H1 (cell line): ENCODE data around the gene SAE1. TPM values are rescaled to one million over a fixed set of nuclear protein-coding genes. Genes with fewer than 3 reads are reported as not detected.

ENCODE experiments used
- CTCF ChIA-PET: fragments of 300-600 bp; sonication (Branson Sonifier 250); formaldehyde crosslinking; loops from one replicate; lab custom pipeline; 2021; ENCODE audit not compliant: partially characterized antibody; lab: Charles Lee
- POLR2A ChIA-PET: fragments of 300-600 bp; sonication (Branson Sonifier 250); formaldehyde crosslinking; loops from one replicate; lab custom pipeline; 2021; ENCODE audit warnings: inconsistent platforms; ENCODE audit not compliant: partially characterized antibody; lab: Charles Lee
- DNase-seq, 2 experiments: peaks; one replicate each; pipeline versions ENCODE4 v3.0.0 to v3.0.0-alpha.2; 2010 to 2022; ENCODE audit warnings: low spot score in 2 of 2, low read depth in 1 of 2, mixed read lengths in 1 of 2
- FAIRE-seq: peaks from 2 replicates; lab custom pipeline; 2011; peaks lifted over from hg19 to GRCh38; lab: Jason Lieb, UNC
- H2AFZ ChIP-seq: 2 replicates; pipeline ENCODE4 v1.8.1; 2012; ENCODE audit warnings: low read length, inconsistent platforms
- H2AK5ac ChIP-seq: 2 replicates; pipeline ENCODE4 v1.6.1; 2013; ENCODE audit warnings: low read depth, low read length
- H2BK120ac ChIP-seq: replicated peaks from 2 replicates; pipeline ENCODE3; 2013; ENCODE audit warnings: low read depth, low read length, inconsistent platforms
- H2BK12ac ChIP-seq: 2 replicates; pipeline ENCODE4 v1.6.1; 2013; ENCODE audit warnings: low read depth, low read length
- H2BK15ac ChIP-seq: 2 replicates; pipeline ENCODE4 v1.6.1; 2013; ENCODE audit warnings: low read length
- H2BK20ac ChIP-seq: 2 replicates; pipeline ENCODE4 v1.6.1; 2013; ENCODE audit warnings: low read length
- H2BK5ac ChIP-seq: 2 replicates; pipeline ENCODE4 v1.6.1; 2013; ENCODE audit warnings: low read depth, low read length
- H3K14ac ChIP-seq: 2 replicates; pipeline ENCODE4 v1.6.1; 2013; ENCODE audit warnings: inconsistent platforms; ENCODE audit not compliant: insufficient read length
- H3K18ac ChIP-seq: 2 replicates; pipeline ENCODE4 v1.6.1; 2013; ENCODE audit warnings: low read length; ENCODE audit errors: extremely low read depth
- H3K23ac ChIP-seq: 2 replicates; pipeline ENCODE4 v1.6.1; 2013; ENCODE audit warnings: inconsistent platforms; ENCODE audit not compliant: insufficient read length
- H3K23me2 ChIP-seq: 2 replicates; pipeline ENCODE4 v1.6.1; 2013; ENCODE audit warnings: low read depth, low read length
- H3K27ac ChIP-seq: 2 replicates; pipeline ENCODE4 v1.6.1; 2011; ENCODE audit warnings: low read depth, low read length, inconsistent platforms
- H3K27me3 ChIP-seq, 4 experiments: replicated peaks in 1 of 4; 1 replicate in 1 of 4; 2 replicates in 3 of 4; pipeline versions ENCODE4 v1.6.1 to v1.8.1; 2011 to 2013; ENCODE audit warnings: low read length in 3 of 4, mild to moderate bottlenecking in 3 of 4, inconsistent platforms in 2 of 4, mixed read lengths in 2 of 4, moderate library complexity in 1 of 4; ENCODE audit not compliant: control insufficient read depth in 3 of 4, insufficient read depth in 3 of 4; ENCODE audit errors: extremely low read depth in 1 of 4
- H3K36me3 ChIP-seq, 4 experiments: 2 replicates each; pipeline versions ENCODE4 v1.6.1 to v1.8.1; 2011 to 2013; ENCODE audit warnings: mild to moderate bottlenecking in 4 of 4, low read length in 3 of 4, moderate library complexity in 2 of 4, control low read depth in 1 of 4, inconsistent platforms in 1 of 4; ENCODE audit not compliant: insufficient read depth in 4 of 4, control insufficient read depth in 2 of 4
- H3K4ac ChIP-seq: replicated peaks from 2 replicates; pipeline ENCODE3; 2013; ENCODE audit warnings: low read length, low read depth, mixed read lengths, inconsistent platforms; ENCODE audit not compliant: insufficient read length
- H3K4me1 ChIP-seq, 4 experiments: replicated peaks in 1 of 4; 1 replicate in 1 of 4; 2 replicates in 3 of 4; pipeline versions ENCODE4 v1.6.1 to v1.8.1; 2011 to 2013; ENCODE audit warnings: low read length in 3 of 4, inconsistent platforms in 2 of 4, mixed read lengths in 1 of 4; ENCODE audit not compliant: insufficient read depth in 4 of 4, control insufficient read depth in 3 of 4
- H3K4me2 ChIP-seq, 2 experiments: 2 replicates each; pipeline versions ENCODE4 v1.6.1 to v1.8.1; 2011 to 2013; ENCODE audit warnings: low read depth in 2 of 2, low read length in 2 of 2, control low read depth in 1 of 2, inconsistent platforms in 1 of 2, mild to moderate bottlenecking in 1 of 2; ENCODE audit not compliant: insufficient read depth in 1 of 2
- H3K4me3 ChIP-seq, 4 experiments: fragments of 200-600, 300-600 bp in 1 of 4; sonication (generic), shearing (Covaris generic), sonication (Bioruptor Twin) in 1 of 4; 2 replicates each; pipeline versions ENCODE4 v1.5.1 to v1.8.1; 2011 to 2016; ENCODE audit warnings: low read length in 4 of 4, low read depth in 3 of 4, control low read depth in 2 of 4, inconsistent platforms in 2 of 4, mild to moderate bottlenecking in 2 of 4, mixed read lengths in 1 of 4, moderate library complexity in 1 of 4; ENCODE audit not compliant: insufficient read depth in 2 of 4; ENCODE audit errors: extremely low read depth in 1 of 4
- H3K56ac ChIP-seq: replicated peaks from 2 replicates; pipeline ENCODE3; 2013; ENCODE audit warnings: low read depth, mild to moderate bottlenecking, mixed read lengths, low read length, inconsistent platforms; ENCODE audit not compliant: insufficient read length
- H3K79me1 ChIP-seq: 2 replicates; pipeline ENCODE4 v1.6.1; 2013; ENCODE audit warnings: low read depth, low read length, control low read depth
- H3K79me2 ChIP-seq, 2 experiments: 2 replicates each; pipeline versions ENCODE4 v1.6.1 to v1.8.1; 2012 to 2013; ENCODE audit warnings: low read length in 2 of 2, mild to moderate bottlenecking in 2 of 2, inconsistent platforms in 1 of 2; ENCODE audit not compliant: insufficient read depth in 2 of 2, control insufficient read depth in 1 of 2
- H3K9ac ChIP-seq, 4 experiments: replicated peaks in 1 of 4; 1 replicate in 1 of 4; 2 replicates in 3 of 4; pipeline versions ENCODE4 v1.6.1 to v1.8.1; 2011 to 2013; ENCODE audit warnings: low read depth in 3 of 4, low read length in 3 of 4, control low read depth in 2 of 4, mild to moderate bottlenecking in 2 of 4, moderate library complexity in 2 of 4, inconsistent platforms in 1 of 4; ENCODE audit errors: extremely low read depth in 1 of 4
- H3K9me3 ChIP-seq, 2 experiments: 2 replicates each; pipeline versions ENCODE4 v1.6.1 to v1.8.1; 2012 to 2013; ENCODE audit warnings: mild to moderate bottlenecking in 2 of 2, moderate library complexity in 2 of 2, control low read depth in 1 of 2, inconsistent platforms in 1 of 2, low read depth in 1 of 2, low read length in 1 of 2, mixed read lengths in 1 of 2; ENCODE audit not compliant: insufficient read depth in 2 of 2
- H4K20me1 ChIP-seq, 2 experiments: replicated peaks in 1 of 2; 2 replicates each; pipeline versions ENCODE3 to v1.8.1; 2011 to 2013; ENCODE audit warnings: inconsistent platforms in 2 of 2, low read length in 2 of 2, mild to moderate bottlenecking in 1 of 2; ENCODE audit not compliant: insufficient read depth in 2 of 2, control insufficient read depth in 1 of 2
- H4K5ac ChIP-seq: 2 replicates; pipeline ENCODE4 v1.6.1; 2013; ENCODE audit warnings: low read length, low read depth, mixed read lengths, inconsistent platforms; ENCODE audit not compliant: insufficient read length
- H4K8ac ChIP-seq: 2 replicates; pipeline ENCODE4 v1.8.0; 2013; ENCODE audit warnings: mild to moderate bottlenecking, moderate library complexity, low read length, inconsistent platforms; ENCODE audit not compliant: insufficient read depth; ENCODE audit errors: extremely low read depth
- H4K91ac ChIP-seq: replicated peaks from 2 replicates; pipeline ENCODE3; 2013; ENCODE audit warnings: low read length, mixed read lengths, inconsistent platforms; ENCODE audit not compliant: insufficient read length
- JUND ChIP-seq: IDR thresholded peaks from 2 replicates; pipeline ENCODE4 v1.6.1; 2011; ENCODE audit warnings: mild to moderate bottlenecking, improper control_type of control experiment, low read length
- WGBS, 2 experiments: shearing (Covaris generic) in 1 of 2; methylation state at CpG; one replicate each; pipeline versions ENCODE4 v1.1.6 to v1.1.7; 2013 to 2015; ENCODE audit warnings: low lambda C conversion rate in 2 of 2, mixed read lengths in 2 of 2, inconsistent platforms in 1 of 2, low coverage in 1 of 2, missing lambda C conversion rate in 1 of 2; ENCODE audit not compliant: insufficient replicate concordance in 2 of 2, insufficient coverage in 1 of 2, insufficient read length in 1 of 2; ENCODE audit errors: extremely low coverage in 1 of 2, missing lambda C conversion rate in 1 of 2; 5-methylcytosine and 5-hydroxymethylcytosine counted together
- polyA plus RNA-seq, 7 experiments: library from polyadenylated mRNA; depleted of rRNA in 3 of 7; stranded (reverse) in 5 of 7; unstranded in 2 of 7; fragments of >200 nt in 5 of 7; fragments of 200-250 nt in 2 of 7; gene quantifications; 1 replicate in 5 of 7; 2 replicates in 1 of 7; 4 replicates in 1 of 7; pipeline versions ENCODE4 v1.2.1 to v1.2.3, GENCODE V29; 2011 to 2013; ENCODE audit warnings: missing spikeins in 2 of 7, mixed read lengths in 2 of 7
- total RNA-seq: library from RNA; stranded (reverse); fragmentation: NEBNext Ultra II Directional; extraction: Animal tissue kit (Norgen Biotek cat#: 25700); gene quantifications from 2 replicates; pipeline ENCODE4 v1.2.1, GENCODE V29; 2021

The SAE1 gene
- total and polyA plus RNA-seq, 2 of the 8 experiments (the other 6 are each of a cell fraction or from before 2014, with no cell fraction given): 213 to 268 TPM

DNA sequence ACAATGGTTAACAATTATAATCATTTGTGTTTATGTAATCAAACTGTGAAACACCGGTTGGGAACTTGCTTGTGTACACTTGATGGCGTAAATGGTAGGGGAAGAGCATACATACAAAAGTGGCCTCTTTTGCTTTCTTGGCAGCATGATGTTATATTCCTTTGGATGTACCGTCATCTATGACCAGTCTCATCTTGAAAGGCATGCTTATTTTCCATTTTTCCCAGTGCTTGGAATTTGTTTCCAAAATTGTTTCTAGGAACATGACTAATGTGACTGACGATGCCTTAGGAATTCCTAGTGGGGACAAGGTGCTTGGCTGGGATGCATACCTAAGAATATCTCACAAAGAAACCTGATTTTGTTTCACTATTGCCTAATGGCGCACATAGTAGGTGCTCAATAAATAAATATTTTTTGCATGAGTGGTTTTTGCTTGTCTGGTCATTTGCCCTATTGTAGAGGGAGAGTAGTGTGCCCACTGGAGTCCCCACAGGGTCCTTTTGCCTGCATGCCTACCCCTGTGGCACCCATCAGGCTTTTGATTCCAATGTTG lies 45.5 kb downstream of the SAE1 start:
- ChIA-PET POLR2A (no interaction called here), CTCF (interaction anchor here (1.5 kb wide), 1 partner anchor 68 kb away, joined by 5 read pairs; no protein-coding TSS in a partner anchor)
- no peaks in the 10 kb centered on the region for H3K9me3 ChIP-seq
- no peak overlapping the region for H2BK120ac ChIP-seq
- no peak overlapping the region for H3K23ac ChIP-seq
- no peak overlapping the region for H3K18ac ChIP-seq
- H2BK15ac ChIP-seq: no peak overlapping the region
- no peak overlapping the region for H3K56ac ChIP-seq
- H3K27ac ChIP-seq: no peak overlapping the region
- FAIRE-seq (no peak), DNase-seq (no peak)
- no peak overlapping the region for H2BK20ac ChIP-seq
- H4K20me1 ChIP-seq: peaks cover 7 to 18% of the 10 kb centered on the region in 2 experiments
- no peaks in the 10 kb centered on the region for H3K4me1 ChIP-seq
- H4K5ac ChIP-seq: no peak overlapping the region
- no peak overlapping the region for H3K4ac ChIP-seq
- H2AFZ ChIP-seq: no peak overlapping the region
- H4K8ac ChIP-seq: no peak overlapping the region
- peaks cover 9 to 66% (median 42%) of the 10 kb centered on the region in 4 experiments for H3K36me3 ChIP-seq
- peaks cover 3 to 32% of the 10 kb centered on the region in 2 experiments; a peak in 2 of 4 replicates for H3K79me2 ChIP-seq
- H3K27me3 ChIP-seq: no peaks in the 10 kb centered on the region
- no peak overlapping the region for H3K9ac ChIP-seq
- H2AK5ac ChIP-seq: no peak overlapping the region
- no peak overlapping the region for H3K14ac ChIP-seq
- H3K4me2 ChIP-seq: no peak overlapping the region
- 95% methylated on average over 5 of the region's 5 CpGs; no CpG with 5 or more reads in 1 of the 2 experiments for WGBS, 2 experiments
- no peaks in the 10 kb centered on the region for H3K79me1 ChIP-seq
- H3K23me2 ChIP-seq: 0 out of 2 replicates have a peak, but pooled peaks cover 2% of the 10 kb centered on the region
- H2BK5ac ChIP-seq: no peak overlapping the region
- H4K91ac ChIP-seq: no peak overlapping the region
- no peak overlapping the region for H3K4me3 ChIP-seq
- no peak overlapping the region for H2BK12ac ChIP-seq
- TF ChIP-seq JUND: no peak
